Measurements from ENCODE around the gene HIGD1C. TPM values are rescaled to one million over a fixed set of nuclear protein-coding genes. Genes with fewer than 3 reads are reported as not detected.
"Not testable (repeated sequence)": the region's sequence is repeated elsewhere in the genome, so short reads cannot be mapped to it uniquely, and the experiment has no call there.

Gene HIGD1C
- not detected for total RNA-seq

GRCh38 chr12:50952510-50952909, at the start of gene HIGD1C:
HIGD1C (plus strand) TSS chr12:50952544; CDS start chr12:50953999, 1,455 bp downstream.
- POLR2A ChIA-PET: no interaction called here
- CTCF ChIA-PET: no interaction called here

- POLR2A ChIA-PET, CTCF ChIA-PET: not testable (repeated sequence)
Observed at GRCh38 chr12:50908479-50908878, 43.9 kb upstream of the HIGD1C start.

- POLR2A ChIA-PET, CTCF ChIA-PET: not testable (repeated sequence)
Observed at GRCh38 chr12:50912361-50912760, 40.0 kb upstream of the HIGD1C start.

GRCh38 chr12:50913224-50913623, 39.1 kb upstream of the HIGD1C start:
- ChIA-PET CTCF (no interaction called here), POLR2A (no interaction called here)

GRCh38 chr12:50914872-50915484, 37.4 kb upstream of the HIGD1C start:
- POLR2A ChIA-PET: no interaction called here
- CTCF ChIA-PET: no interaction called here

- ChIA-PET CTCF (no interaction called here), POLR2A (no interaction called here)
Observed at GRCh38 chr12:50916292-50916691, 36.1 kb upstream of the HIGD1C start.

- CTCF ChIA-PET: no interaction called here
- POLR2A ChIA-PET: interaction anchor here (0.6 kb wide), 1 partner anchor 404 kb away, joined by 3 read pairs; no protein-coding TSS in a partner anchor
Observed at GRCh38 chr12:50918584-50919316, 33.6 kb upstream of the HIGD1C start.

GRCh38 chr12:50922820-50923219, 29.5 kb upstream of the HIGD1C start:
- CTCF ChIA-PET: interaction anchor here (0.9 kb wide), 1 partner anchor 105 kb away, joined by 4 read pairs; no protein-coding TSS in a partner anchor
- POLR2A ChIA-PET: interaction anchor here (0.5 to 0.6 kb wide), 2 partner anchors 109 to 261 kb away, joined by 3 to 4 read pairs; no protein-coding TSS in a partner anchor

- ChIA-PET CTCF (interaction anchor here (0.9 kb wide), 1 partner anchor 104 kb away, joined by 4 read pairs; no protein-coding TSS in a partner anchor), POLR2A (interaction anchor here (0.5 kb wide), 1 partner anchor 109 kb away, joined by 4 read pairs; no protein-coding TSS in a partner anchor)
Observed at GRCh38 chr12:50923361-50924130, 28.8 kb upstream of the HIGD1C start.

GRCh38 chr12:50924131-50924438, 28.3 kb upstream of the HIGD1C start:
- ChIA-PET CTCF (no interaction called here), POLR2A (interaction anchor here (0.7 kb wide), 1 partner anchor 62 kb away, joined by 6 read pairs; no protein-coding TSS in a partner anchor)

- ChIA-PET CTCF (no interaction called here), POLR2A (interaction anchor here (0.7 kb wide), 1 partner anchor 62 kb away, joined by 6 read pairs; no protein-coding TSS in a partner anchor)
Observed at GRCh38 chr12:50924439-50925341, 27.7 kb upstream of the HIGD1C start.

- ChIA-PET POLR2A (no interaction called here), CTCF (no interaction called here)
Observed at GRCh38 chr12:50925342-50925651, 27.0 kb upstream of the HIGD1C start.

- CTCF ChIA-PET: no interaction called here
- POLR2A ChIA-PET: interaction anchor here (0.7 kb wide), 1 partner anchor 198 kb away, joined by 6 read pairs; no protein-coding TSS in a partner anchor
Observed at GRCh38 chr12:50925920-50926319, 26.4 kb upstream of the HIGD1C start.

- ChIA-PET CTCF (no interaction called here), POLR2A (interaction anchor here (0.7 kb wide), 1 partner anchor 199 kb away, joined by 6 read pairs; no protein-coding TSS in a partner anchor)
Observed at GRCh38 chr12:50926415-50926814, 25.9 kb upstream of the HIGD1C start.

GRCh38 chr12:50926932-50927331, 25.4 kb upstream of the HIGD1C start:
- POLR2A ChIA-PET, CTCF ChIA-PET: not testable (repeated sequence)

GRCh38 chr12:50927356-50927755, 25.0 kb upstream of the HIGD1C start:
- ChIA-PET CTCF (no interaction called here), POLR2A (no interaction called here)

GRCh38 chr12:50927766-50928224, 24.5 kb upstream of the HIGD1C start:
- CTCF ChIA-PET: no interaction called here
- POLR2A ChIA-PET: no interaction called here

- POLR2A ChIA-PET: interaction anchor here (1.0 kb wide), 1 partner anchor 98 kb away, joined by 3 read pairs; no protein-coding TSS in a partner anchor
- CTCF ChIA-PET: no interaction called here
Observed at GRCh38 chr12:50928392-50928791, 24.0 kb upstream of the HIGD1C start.

- ChIA-PET POLR2A (interaction anchor here (0.7 kb wide), 1 partner anchor 49 kb away, joined by 4 read pairs; no protein-coding TSS in a partner anchor), CTCF (interaction anchor here (0.7 kb wide), 2 partner anchors 421 to 525 kb away, joined by 3 read pairs; no protein-coding TSS in a partner anchor)
Observed at GRCh38 chr12:50929831-50930230, 22.5 kb upstream of the HIGD1C start.

Data from activated CD8-positive, alpha-beta memory T cell treated with anti-CD3 and anti-CD28 coated beads for 36 hours (primary cell).